HEK293 (cell line): ENCODE measurements around the gene GNAQ.

Experiments
- CTCF ChIA-PET: fragments of 350-600 bp; formaldehyde crosslinking; extraction: SDS; loops from one replicate; lab custom pipeline; 2021; ENCODE audit warnings: antibody characterized with exemption; lab: Yijun Ruan, JAX
- POLR2A ChIA-PET: fragments of 300-600 bp; formaldehyde crosslinking; extraction: SDS; loops from one replicate; lab custom pipeline; 2020; ENCODE audit warnings: antibody characterized with exemption, inconsistent platforms; lab: Yijun Ruan, JAX
- H3K27ac ChIP-seq: fragments of 200-500 bp; sonication (Bioruptor generic); 2 replicates; pipeline ENCODE4 v1.5.1; 2014; ENCODE audit warnings: low read depth, low read length, control low read depth, inconsistent platforms; ENCODE audit errors: extremely low read depth
- H3K36me3 ChIP-seq, 2 experiments: fragments of 200-500 bp in 1 of 2; sonication (Bioruptor generic) in 1 of 2; 1 replicate in 1 of 2; 2 replicates in 1 of 2; pipeline ENCODE4 v1.5.1; 2014 to 2017; ENCODE audit warnings: inconsistent platforms in 2 of 2, low read length in 2 of 2; ENCODE audit not compliant: control insufficient read depth in 2 of 2, insufficient read depth in 1 of 2
- H3K4me1 ChIP-seq: fragments of 200-500 bp; sonication (Bioruptor generic); 2 replicates; pipeline ENCODE4 v1.5.1; 2014; ENCODE audit warnings: mild to moderate bottlenecking, low read length, inconsistent platforms; ENCODE audit not compliant: control insufficient read depth, insufficient read depth
- H3K4me3 ChIP-seq: 2 replicates; pipeline ENCODE4 v1.5.1; 2011; ENCODE audit warnings: low read depth, mild to moderate bottlenecking, control low read depth, low read length, moderate library complexity
- H3K9me3 ChIP-seq: fragments of 200-500 bp; sonication (Bioruptor generic); 2 replicates; pipeline ENCODE4 v1.5.1; 2014; ENCODE audit warnings: low read depth, low read length, inconsistent platforms; ENCODE audit not compliant: control insufficient read depth, insufficient read depth
- EGR2 ChIP-seq: fragments of 450-650 bp; formaldehyde crosslinking; IDR thresholded peaks from 2 replicates; pipeline ENCODE4 v1.5.1; 2016; ENCODE audit warnings: low read depth, missing biosample characterization, missing genetic modification characterization
- FEZF1 ChIP-seq: fragments of 450-650 bp; formaldehyde crosslinking; IDR thresholded peaks from 2 replicates; pipeline ENCODE4 v1.5.1; 2016; ENCODE audit warnings: missing biosample characterization, missing genetic modification characterization
- GLIS1 ChIP-seq: fragments of 450-650 bp; formaldehyde crosslinking; IDR thresholded peaks from 2 replicates; pipeline ENCODE4 v1.5.1; 2016; ENCODE audit warnings: missing biosample characterization, missing genetic modification characterization
- RBAK ChIP-seq: fragments of 450-650 bp; formaldehyde crosslinking; IDR thresholded peaks from 2 replicates; pipeline ENCODE4 v1.5.1; 2016; ENCODE audit warnings: missing biosample characterization, missing genetic modification characterization
- SP2 ChIP-seq: fragments of 450-650 bp; formaldehyde crosslinking; IDR thresholded peaks from 2 replicates; pipeline ENCODE4 v1.5.1; 2016; ENCODE audit warnings: missing biosample characterization, missing genetic modification characterization
- TRIM28 ChIP-seq: IDR thresholded peaks from 2 replicates; pipeline ENCODE4 v1.6.1; 2011; ENCODE audit warnings: low read length, control low read depth, borderline replicate concordance
- YY1 ChIP-seq: fragments of 450-650 bp; formaldehyde crosslinking; IDR thresholded peaks from 2 replicates; pipeline ENCODE4 v1.5.1; 2018; ENCODE audit warnings: missing biosample characterization, missing genetic modification characterization
- ZBTB17 ChIP-seq: fragments of 450-650 bp; formaldehyde crosslinking; IDR thresholded peaks from 2 replicates; pipeline ENCODE4 v1.5.1; 2016; ENCODE audit warnings: missing biosample characterization, missing genetic modification characterization
- ZNF10 ChIP-seq: fragments of 450-650 bp; formaldehyde crosslinking; IDR thresholded peaks from 2 replicates; pipeline ENCODE4 v1.5.1; 2017; ENCODE audit warnings: missing biosample characterization, missing genetic modification characterization
- ZNF148 ChIP-seq: fragments of 450-650 bp; formaldehyde crosslinking; IDR thresholded peaks from 2 replicates; pipeline ENCODE4 v1.5.0; 2017; ENCODE audit warnings: missing biosample characterization, missing genetic modification characterization, borderline replicate concordance
- ZNF404 ChIP-seq: fragments of 450-650 bp; formaldehyde crosslinking; IDR thresholded peaks from 2 replicates; pipeline ENCODE4 v1.5.1; 2017; ENCODE audit warnings: missing biosample characterization, missing genetic modification characterization
- ZNF518A ChIP-seq: fragments of 450-650 bp; formaldehyde crosslinking; conservative IDR thresholded peaks from 2 replicates; pipeline ENCODE4 v1.5.1; 2016; ENCODE audit warnings: low read depth, missing biosample characterization, missing genetic modification characterization
- ZNF521 ChIP-seq: fragments of 450-650 bp; formaldehyde crosslinking; IDR thresholded peaks from 2 replicates; pipeline ENCODE4 v1.5.1; 2017; ENCODE audit warnings: missing biosample characterization, mild to moderate bottlenecking, missing genetic modification characterization
- ZNF596 ChIP-seq: fragments of 450-650 bp; IDR thresholded peaks from 2 replicates; pipeline ENCODE4 v1.5.0; 2018; ENCODE audit warnings: missing biosample characterization, mild to moderate bottlenecking, missing genetic modification characterization, moderate library complexity
- ZNF600 ChIP-seq: fragments of 450-650 bp; formaldehyde crosslinking; IDR thresholded peaks from 2 replicates; pipeline ENCODE4 v1.5.1; 2016; ENCODE audit warnings: missing biosample characterization, missing genetic modification characterization
- ZNF658 ChIP-seq: fragments of 450-650 bp; formaldehyde crosslinking; IDR thresholded peaks from 2 replicates; pipeline ENCODE4; 2016; ENCODE audit warnings: missing biosample characterization, missing genetic modification characterization
- TF ChIP-seq, protein P1 (sequence below): fragments of 450-650 bp; formaldehyde crosslinking; IDR thresholded peaks from 2 replicates; pipeline ENCODE4 v1.5.1; 2017; ENCODE audit warnings: missing biosample characterization, missing genetic modification characterization
- TF ChIP-seq, protein P2 (sequence below): fragments of 450-650 bp; formaldehyde crosslinking; IDR thresholded peaks from 2 replicates; pipeline ENCODE4 v1.5.1; 2016; ENCODE audit warnings: missing biosample characterization, missing genetic modification characterization
- TF ChIP-seq, protein P3 (sequence below): fragments of 450-650 bp; formaldehyde crosslinking; IDR thresholded peaks from 2 replicates; pipeline ENCODE4 v1.5.1; 2017; ENCODE audit warnings: missing biosample characterization, missing genetic modification characterization

The GNAQ gene

DNA sequence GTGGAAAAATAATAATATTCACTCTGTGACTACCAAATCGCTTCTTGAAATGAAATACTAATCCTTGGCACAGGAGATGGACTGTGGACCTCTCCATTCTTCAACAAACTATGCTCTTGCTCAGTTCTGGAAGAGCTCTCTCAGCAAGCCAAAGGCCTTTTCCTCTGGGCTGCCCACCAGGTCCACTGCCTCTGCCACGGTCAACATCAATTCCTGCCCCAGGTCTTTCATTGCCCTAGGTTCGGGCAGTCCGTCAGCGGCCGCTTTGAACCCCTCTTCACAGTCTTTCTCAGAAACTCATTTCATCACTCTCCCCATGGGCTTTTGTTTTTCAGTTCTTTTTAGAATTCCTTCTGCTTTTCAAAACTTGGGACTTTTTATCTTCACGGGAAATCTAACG, 64.9 kb downstream of the GNAQ start:
- ChIA-PET CTCF (interaction anchor here (0.7 kb wide), 1 partner anchor 63 kb away, joined by 3 read pairs; no protein-coding TSS in a partner anchor), POLR2A (no interaction called here)
- Histone ChIP-seq H3K9me3 (no peaks in the 10 kb centered on the region), H3K27ac (no peak overlapping the region), H3K4me1 (peaks cover 11% of the 10 kb centered on the region), H3K4me3 (no peak overlapping the region), H3K36me3 (no peaks in the 10 kb centered on the region)
- TF ChIP-seq ZNF10 (tag by site-specific recombination) (no peak), ZNF148 (tag by site-specific recombination) (no peak), SP2 (no peak), ZNF596 (tag by site-specific recombination) (no peak), ZNF404 (no peak), ZNF658 (tag by site-specific recombination) (no peak), GLIS1 (tag by site-specific recombination) (no peak), YY1 (tag by site-specific recombination) (no peak), RBAK (tag by site-specific recombination) (no peak)
- TF ChIP-seq, protein P1, sequence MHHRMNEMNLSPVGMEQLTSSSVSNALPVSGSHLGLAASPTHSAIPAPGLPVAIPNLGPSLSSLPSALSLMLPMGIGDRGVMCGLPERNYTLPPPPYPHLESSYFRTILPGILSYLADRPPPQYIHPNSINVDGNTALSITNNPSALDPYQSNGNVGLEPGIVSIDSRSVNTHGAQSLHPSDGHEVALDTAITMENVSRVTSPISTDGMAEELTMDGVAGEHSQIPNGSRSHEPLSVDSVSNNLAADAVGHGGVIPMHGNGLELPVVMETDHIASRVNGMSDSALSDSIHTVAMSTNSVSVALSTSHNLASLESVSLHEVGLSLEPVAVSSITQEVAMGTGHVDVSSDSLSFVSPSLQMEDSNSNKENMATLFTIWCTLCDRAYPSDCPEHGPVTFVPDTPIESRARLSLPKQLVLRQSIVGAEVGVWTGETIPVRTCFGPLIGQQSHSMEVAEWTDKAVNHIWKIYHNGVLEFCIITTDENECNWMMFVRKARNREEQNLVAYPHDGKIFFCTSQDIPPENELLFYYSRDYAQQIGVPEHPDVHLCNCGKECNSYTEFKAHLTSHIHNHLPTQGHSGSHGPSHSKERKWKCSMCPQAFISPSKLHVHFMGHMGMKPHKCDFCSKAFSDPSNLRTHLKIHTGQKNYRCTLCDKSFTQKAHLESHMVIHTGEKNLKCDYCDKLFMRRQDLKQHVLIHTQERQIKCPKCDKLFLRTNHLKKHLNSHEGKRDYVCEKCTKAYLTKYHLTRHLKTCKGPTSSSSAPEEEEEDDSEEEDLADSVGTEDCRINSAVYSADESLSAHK (tag by site-specific recombination): no peak

DNA sequence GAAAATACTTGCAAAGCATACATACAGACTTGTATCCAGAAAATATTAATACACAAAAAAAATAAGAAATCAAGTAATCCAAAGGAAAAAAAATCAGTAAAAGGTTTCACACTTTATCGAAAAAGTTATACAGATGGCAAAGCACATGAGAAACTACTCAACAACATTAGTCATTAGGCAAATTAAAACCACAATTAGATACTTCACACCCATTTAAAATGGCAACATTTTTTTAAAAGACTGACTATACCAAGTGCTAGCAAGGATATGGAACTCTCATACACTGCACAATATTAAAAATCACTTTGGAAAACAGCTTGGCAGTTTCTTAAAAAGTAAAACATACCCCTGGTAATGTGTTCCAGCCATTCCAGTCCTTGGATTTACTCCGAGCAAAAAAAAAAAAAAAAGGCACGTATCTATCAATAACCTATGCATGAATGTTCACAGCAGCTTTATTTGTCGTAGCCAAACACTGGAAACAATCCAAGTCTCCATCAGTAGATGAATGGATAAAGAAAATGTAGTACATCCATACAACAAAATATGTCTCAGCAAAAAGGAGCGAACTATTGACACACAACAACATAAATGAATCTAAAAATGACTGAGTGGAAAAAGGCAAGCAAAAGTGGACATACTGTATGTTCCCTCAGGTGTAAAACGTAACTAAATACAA, 66.0 kb downstream of the GNAQ start:
- H3K27ac ChIP-seq: no peak overlapping the region
- H3K4me3 ChIP-seq: no peak overlapping the region
- CTCF ChIA-PET: interaction anchor here (1.6 kb wide), 1 partner anchor 12 kb away, joined by 5 read pairs; no protein-coding TSS in a partner anchor
- peak; percentile 28; the same call in 1 of the 2 replicates for TF ChIP-seq ZBTB17 (tag by site-specific recombination)
- TF ChIP-seq ZNF521 (tag by site-specific recombination): no peak
- peak; percentile 32; the same call in 1 of the 2 replicates for TF ChIP-seq ZNF600 (tag by site-specific recombination)
- peak; percentile 21; the same call in 1 of the 2 replicates for TF ChIP-seq FEZF1 (tag by site-specific recombination)
- H3K9me3 ChIP-seq: no peaks in the 10 kb centered on the region
- POLR2A ChIA-PET: no interaction called here
- H3K36me3 ChIP-seq: no peaks in the 10 kb centered on the region
- H3K4me1 ChIP-seq: peaks cover 11% of the 10 kb centered on the region

DNA sequence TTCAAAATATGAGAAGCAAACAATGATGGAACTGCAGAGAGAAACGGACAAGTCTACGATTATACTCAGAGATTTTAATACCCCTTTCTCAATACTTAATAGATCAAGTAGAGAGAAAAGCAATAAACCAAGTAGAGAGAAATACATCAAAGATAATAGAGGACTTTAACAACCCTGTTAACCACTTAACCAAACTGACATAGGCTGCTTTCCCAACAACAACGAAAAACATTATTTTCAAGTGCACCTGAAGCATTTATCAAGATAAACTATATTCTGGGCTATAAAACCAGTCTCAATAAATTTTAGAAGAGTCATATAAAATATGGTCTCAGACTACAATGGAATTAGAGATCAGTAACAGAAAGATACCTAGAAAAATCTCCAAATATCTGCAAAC, 67.4 kb downstream of the GNAQ start:
- ChIA-PET CTCF (no interaction called here), POLR2A (no interaction called here)
- Histone ChIP-seq H3K4me3 (no peak overlapping the region), H3K36me3 (no peaks in the 10 kb centered on the region), H3K4me1 (peaks cover 14% of the 10 kb centered on the region), H3K27ac (no peak overlapping the region), H3K9me3 (no peaks in the 10 kb centered on the region)
- TF ChIP-seq EGR2: no peak
- TF ChIP-seq, protein P2, sequence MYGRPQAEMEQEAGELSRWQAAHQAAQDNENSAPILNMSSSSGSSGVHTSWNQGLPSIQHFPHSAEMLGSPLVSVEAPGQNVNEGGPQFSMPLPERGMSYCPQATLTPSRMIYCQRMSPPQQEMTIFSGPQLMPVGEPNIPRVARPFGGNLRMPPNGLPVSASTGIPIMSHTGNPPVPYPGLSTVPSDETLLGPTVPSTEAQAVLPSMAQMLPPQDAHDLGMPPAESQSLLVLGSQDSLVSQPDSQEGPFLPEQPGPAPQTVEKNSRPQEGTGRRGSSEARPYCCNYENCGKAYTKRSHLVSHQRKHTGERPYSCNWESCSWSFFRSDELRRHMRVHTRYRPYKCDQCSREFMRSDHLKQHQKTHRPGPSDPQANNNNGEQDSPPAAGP (tag by site-specific recombination): no peak
- TF ChIP-seq, protein P3, sequence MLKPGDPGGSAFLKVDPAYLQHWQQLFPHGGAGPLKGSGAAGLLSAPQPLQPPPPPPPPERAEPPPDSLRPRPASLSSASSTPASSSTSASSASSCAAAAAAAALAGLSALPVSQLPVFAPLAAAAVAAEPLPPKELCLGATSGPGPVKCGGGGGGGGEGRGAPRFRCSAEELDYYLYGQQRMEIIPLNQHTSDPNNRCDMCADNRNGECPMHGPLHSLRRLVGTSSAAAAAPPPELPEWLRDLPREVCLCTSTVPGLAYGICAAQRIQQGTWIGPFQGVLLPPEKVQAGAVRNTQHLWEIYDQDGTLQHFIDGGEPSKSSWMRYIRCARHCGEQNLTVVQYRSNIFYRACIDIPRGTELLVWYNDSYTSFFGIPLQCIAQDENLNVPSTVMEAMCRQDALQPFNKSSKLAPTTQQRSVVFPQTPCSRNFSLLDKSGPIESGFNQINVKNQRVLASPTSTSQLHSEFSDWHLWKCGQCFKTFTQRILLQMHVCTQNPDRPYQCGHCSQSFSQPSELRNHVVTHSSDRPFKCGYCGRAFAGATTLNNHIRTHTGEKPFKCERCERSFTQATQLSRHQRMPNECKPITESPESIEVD (tag by site-specific recombination): peak; percentile 76
- TF ChIP-seq ZNF10 (tag by site-specific recombination): no peak
- no peak for TF ChIP-seq TRIM28
- no peak for TF ChIP-seq ZNF518A (tag by site-specific recombination)
